ENCODE results near the gene GRM8. TPM values are rescaled to one million over a fixed set of nuclear protein-coding genes. Genes with fewer than 3 reads are reported as not detected.

GRM8 gene
- total RNA-seq, 1 donor from 2014 or later: 2.2 TPM

- TF ChIP-seq EZH2 (IDR thresholded peaks at IDR 0.05; ENCODE audit: insufficient read depth, low read length) (no peak), CTCF (IDR thresholded peaks at IDR 0.05; ENCODE audit: insufficient read depth, low read depth, low read length) (no peak)
- H3K9me3 ChIP-seq (ENCODE audit: insufficient read depth, low read depth, low read length): no peaks in the 10 kb centered on the region
- FAIRE-seq: no peak
- no peak overlapping the region for H2AFZ ChIP-seq (ENCODE audit: low read depth, low read length)
- no peak for DNase-seq (ENCODE audit: low read depth)
- no peaks in the 10 kb centered on the region for H4K20me1 ChIP-seq (ENCODE audit: insufficient read depth, low read length)
- H3K4me1 ChIP-seq (ENCODE audit: insufficient read depth, low read length): peaks cover 3% of the 10 kb centered on the region
- no peaks in the 10 kb centered on the region for H3K36me3 ChIP-seq (ENCODE audit: insufficient read depth, low read length)
- no peak overlapping the region for H3K4me3 ChIP-seq (ENCODE audit: insufficient read depth, low read depth, low read length)
- no peaks in the 10 kb centered on the region for H3K36me3 Mint-ChIP-seq (ENCODE audit: low read depth, unreplicated experiment)
- no peak overlapping the region for H3K4me2 ChIP-seq (ENCODE audit: low read length)
- H3K27me3 Mint-ChIP-seq (ENCODE audit: low read depth, unreplicated experiment): no peaks in the 10 kb centered on the region
- H3K27me3 ChIP-seq (ENCODE audit: insufficient read depth, low read length): no peaks in the 10 kb centered on the region
- no peak overlapping the region for H3K27ac Mint-ChIP-seq (ENCODE audit: unreplicated experiment)
- peaks cover 2% of the 10 kb centered on the region for H3K9me3 Mint-ChIP-seq (ENCODE audit: unreplicated experiment)
- H3K9ac ChIP-seq (ENCODE audit: low read length): no peak overlapping the region
- no peaks in the 10 kb centered on the region for H3K79me2 ChIP-seq (ENCODE audit: insufficient read depth, low read length)
- H3K27ac ChIP-seq (ENCODE audit: low read depth, low read length): no peak overlapping the region
- peaks cover 21% of the 10 kb centered on the region for H3K4me1 Mint-ChIP-seq (ENCODE audit: low read depth, unreplicated experiment)
- no peak overlapping the region for H3K4me3 Mint-ChIP-seq (ENCODE audit: unreplicated experiment)
These were observed 556.3 kb downstream of the GRM8 start for GRCh38 chr7:126696256-126697038.

GRCh38 chr7:126690848-126691751, 561.6 kb downstream of the GRM8 start:
- Mint-ChIP-seq H3K9me3 (ENCODE audit: unreplicated experiment) (peaks cover 5% of the 10 kb centered on the region), H3K27me3 (ENCODE audit: low read depth, unreplicated experiment) (no peaks in the 10 kb centered on the region), H3K27ac (ENCODE audit: unreplicated experiment) (no peak overlapping the region), H3K4me3 (ENCODE audit: unreplicated experiment) (no peak overlapping the region), H3K4me1 (ENCODE audit: low read depth, unreplicated experiment) (peaks cover 23% of the 10 kb centered on the region), H3K36me3 (ENCODE audit: low read depth, unreplicated experiment) (no peaks in the 10 kb centered on the region)
- TF ChIP-seq CTCF (IDR thresholded peaks at IDR 0.05; ENCODE audit: insufficient read depth, low read depth, low read length): no peak
- TF ChIP-seq EZH2 (IDR thresholded peaks at IDR 0.05; ENCODE audit: insufficient read depth, low read length): no peak
- Histone ChIP-seq H2AFZ (ENCODE audit: low read depth, low read length) (no peak overlapping the region), H3K4me3 (ENCODE audit: insufficient read depth, low read depth, low read length) (no peak overlapping the region), H3K27ac (ENCODE audit: low read depth, low read length) (no peak overlapping the region), H3K9ac (ENCODE audit: low read length) (no peak overlapping the region), H4K20me1 (ENCODE audit: insufficient read depth, low read length) (no peaks in the 10 kb centered on the region), H3K4me1 (ENCODE audit: insufficient read depth, low read length) (no peaks in the 10 kb centered on the region), H3K36me3 (ENCODE audit: insufficient read depth, low read length) (no peaks in the 10 kb centered on the region), H3K4me2 (ENCODE audit: low read length) (no peak overlapping the region), H3K27me3 (ENCODE audit: insufficient read depth, low read length) (no peaks in the 10 kb centered on the region), H3K9me3 (ENCODE audit: insufficient read depth, low read depth, low read length) (no peaks in the 10 kb centered on the region), H3K79me2 (ENCODE audit: insufficient read depth, low read length) (no peaks in the 10 kb centered on the region)
- DNase-seq (ENCODE audit: low read depth) (no peak), FAIRE-seq (no peak)

Data from astrocyte (in vitro differentiated cells and primary cell).